RWPE2 (cell line): ENCODE measurements around the gene ITGA5.

Experiments used
- ATAC-seq: fragments of 200-7000 bp; cut with Tn5 transposase; 3 replicates; pipeline ENCODE4 v1.9.1; 2021; ENCODE audit warnings: low read depth
- DNase-seq: peaks from one replicate; pipeline ENCODE4 v3.0.0-alpha.2; 2020; ENCODE audit warnings: low spot score
- H3K27ac ChIP-seq: fragments of 450-650 bp; 2 replicates; pipeline ENCODE4 v1.5.1; 2017; ENCODE audit warnings: mild to moderate bottlenecking; ENCODE audit not compliant: poor library complexity, severe bottlenecking
- H3K27me3 ChIP-seq: fragments of 250-450 bp; sonication (Bioruptor Pico); 2 replicates; pipeline ENCODE4 v1.5.1; 2021; ENCODE audit warnings: mild to moderate bottlenecking, moderate library complexity; ENCODE audit not compliant: insufficient read depth, poor library complexity, severe bottlenecking
- H3K36me3 ChIP-seq: fragments of 250-450 bp; sonication (Bioruptor Pico); 2 replicates; pipeline ENCODE4 v1.5.1; 2020; ENCODE audit warnings: low read depth, mild to moderate bottlenecking, moderate library complexity
- H3K4me1 ChIP-seq: fragments of 250-450 bp; sonication (Bioruptor Pico); 2 replicates; pipeline ENCODE4 v1.5.1; 2021; ENCODE audit warnings: mild to moderate bottlenecking, moderate library complexity; ENCODE audit not compliant: insufficient read depth, poor library complexity, severe bottlenecking
- H3K4me3 ChIP-seq: fragments of 250-450 bp; sonication (Bioruptor Pico); 2 replicates; pipeline ENCODE4 v1.5.1; 2021; ENCODE audit warnings: mild to moderate bottlenecking, moderate library complexity; ENCODE audit not compliant: severe bottlenecking
- H3K9me3 ChIP-seq: fragments of 250-450 bp; sonication (Bioruptor Pico); 2 replicates; pipeline ENCODE4 v1.5.1; 2021; ENCODE audit warnings: mild to moderate bottlenecking, moderate library complexity; ENCODE audit not compliant: severe bottlenecking
- TF ChIP-seq, protein P1 (sequence below): fragments of 450-650 bp; IDR thresholded peaks from one replicate; pipeline ENCODE4 v1.5.1; 2017; ENCODE audit warnings: mild to moderate bottlenecking, moderate library complexity; ENCODE audit not compliant: poor library complexity, severe bottlenecking

Gene ITGA5

DNA sequence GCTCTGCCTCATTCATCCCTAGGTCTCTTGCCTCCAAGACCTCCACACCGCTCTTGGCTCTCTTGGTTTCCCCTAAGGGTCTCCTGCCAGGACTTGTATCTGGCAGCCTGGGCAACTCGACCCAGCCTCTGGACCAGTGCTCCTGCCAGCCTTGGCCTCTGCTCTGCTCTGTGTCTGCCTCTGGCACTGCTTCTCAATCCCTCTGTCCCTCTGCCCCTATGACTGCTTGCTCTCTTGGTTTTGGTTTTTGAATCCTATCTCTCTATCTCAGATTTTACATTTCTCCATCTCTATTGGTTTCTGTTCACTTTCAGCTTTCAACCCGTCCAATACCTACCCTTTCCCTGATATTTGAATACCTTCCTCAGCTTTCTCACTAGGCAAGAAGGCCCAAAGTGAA, 6.3 kb downstream of the ITGA5 start:
- Histone ChIP-seq H3K4me3 (no peak overlapping the region), H3K4me1 (peaks cover 58% of the 10 kb centered on the region)

DNA sequence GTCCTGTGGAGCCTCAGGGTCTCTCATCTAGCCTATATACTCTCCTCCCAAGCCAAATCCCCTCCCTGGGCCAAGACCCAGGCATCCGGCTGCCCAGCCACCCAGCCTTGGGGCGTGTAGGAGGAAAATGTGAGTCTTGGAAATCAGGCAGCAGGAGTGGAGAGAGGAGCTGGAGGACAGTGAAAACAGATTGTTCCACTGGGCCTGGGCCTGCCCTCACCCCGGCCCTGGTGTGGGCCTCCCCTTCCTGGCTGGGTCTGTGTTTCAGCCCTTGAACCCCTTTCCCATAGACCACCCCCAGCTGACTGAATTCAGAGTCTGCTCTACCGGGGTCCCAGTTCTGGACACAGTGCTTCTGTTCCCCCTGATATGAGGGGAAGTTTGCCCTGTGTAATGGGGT, 6.7 kb downstream of the ITGA5 start:
- TF ChIP-seq, protein P1, sequence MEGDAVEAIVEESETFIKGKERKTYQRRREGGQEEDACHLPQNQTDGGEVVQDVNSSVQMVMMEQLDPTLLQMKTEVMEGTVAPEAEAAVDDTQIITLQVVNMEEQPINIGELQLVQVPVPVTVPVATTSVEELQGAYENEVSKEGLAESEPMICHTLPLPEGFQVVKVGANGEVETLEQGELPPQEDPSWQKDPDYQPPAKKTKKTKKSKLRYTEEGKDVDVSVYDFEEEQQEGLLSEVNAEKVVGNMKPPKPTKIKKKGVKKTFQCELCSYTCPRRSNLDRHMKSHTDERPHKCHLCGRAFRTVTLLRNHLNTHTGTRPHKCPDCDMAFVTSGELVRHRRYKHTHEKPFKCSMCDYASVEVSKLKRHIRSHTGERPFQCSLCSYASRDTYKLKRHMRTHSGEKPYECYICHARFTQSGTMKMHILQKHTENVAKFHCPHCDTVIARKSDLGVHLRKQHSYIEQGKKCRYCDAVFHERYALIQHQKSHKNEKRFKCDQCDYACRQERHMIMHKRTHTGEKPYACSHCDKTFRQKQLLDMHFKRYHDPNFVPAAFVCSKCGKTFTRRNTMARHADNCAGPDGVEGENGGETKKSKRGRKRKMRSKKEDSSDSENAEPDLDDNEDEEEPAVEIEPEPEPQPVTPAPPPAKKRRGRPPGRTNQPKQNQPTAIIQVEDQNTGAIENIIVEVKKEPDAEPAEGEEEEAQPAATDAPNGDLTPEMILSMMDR, result no peak
- peak overlapping the region; percentile 92 for H3K27ac ChIP-seq
- H3K4me1 ChIP-seq, result peaks cover 58% of the 10 kb centered on the region
- H3K27me3 ChIP-seq, result no peaks in the 10 kb centered on the region
- H3K9me3 ChIP-seq, result no peaks in the 10 kb centered on the region
- no peak overlapping the region for H3K4me3 ChIP-seq
- H3K36me3 ChIP-seq, result peaks cover 94% of the 10 kb centered on the region
- DNase-seq (no peak), ATAC-seq (no peak)

More for the DNA sequence above, 6.3 kb downstream of the ITGA5 start:
- Histone ChIP-seq H3K36me3 (peaks cover 89% of the 10 kb centered on the region), H3K27ac (peak overlapping the region; percentile 92), H3K27me3 (no peaks in the 10 kb centered on the region), H3K9me3 (no peaks in the 10 kb centered on the region)
- DNase-seq (no peak), ATAC-seq (no peak)
- TF ChIP-seq, protein P1, result no peak

DNA sequence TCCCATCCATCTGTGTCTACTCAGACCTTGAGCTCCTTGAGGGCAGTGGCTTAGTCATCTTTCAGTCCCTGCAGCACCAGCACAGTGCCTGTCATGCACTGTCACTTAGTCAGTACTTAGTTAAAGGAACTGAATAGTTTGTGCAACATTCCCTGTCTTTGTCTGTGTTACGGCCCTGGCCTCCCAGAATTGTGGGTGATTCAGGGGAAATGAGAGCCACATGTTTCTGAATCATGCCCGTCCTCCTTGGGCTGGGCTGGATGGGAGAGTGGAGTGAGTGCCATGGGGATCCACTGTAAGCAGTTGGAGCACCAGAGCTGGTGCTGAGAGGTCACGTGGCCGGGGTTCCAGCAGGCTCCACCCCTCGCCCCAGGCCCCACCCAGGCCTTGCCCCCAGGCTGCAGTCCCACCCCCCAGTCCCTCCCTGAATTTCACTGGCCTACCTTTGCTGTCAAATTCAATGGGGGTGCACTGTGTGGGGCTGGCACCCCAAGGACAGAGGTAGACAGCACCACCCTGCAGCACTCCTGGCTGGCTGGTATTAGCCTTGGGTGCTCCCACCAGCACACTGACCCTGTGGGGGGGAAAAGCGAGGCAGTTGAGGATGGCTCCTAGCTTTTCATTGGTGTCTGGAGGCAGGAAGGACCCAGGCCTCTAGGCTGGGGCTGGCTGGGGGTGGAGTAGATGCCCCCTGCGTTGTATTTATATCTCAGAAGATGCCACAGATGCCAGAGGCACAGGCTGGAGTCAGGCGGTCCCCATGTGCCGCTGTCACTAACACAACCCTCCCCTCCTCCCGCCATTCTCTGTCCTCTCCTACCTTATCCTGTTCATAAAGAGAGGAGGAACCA, 7.5 kb downstream of the ITGA5 start:
- no peaks in the 10 kb centered on the region for H3K27me3 ChIP-seq
- H3K4me1 ChIP-seq, result peaks cover 54% of the 10 kb centered on the region
- TF ChIP-seq, protein P1, result no peak
- H3K27ac ChIP-seq, result peak overlapping the region; percentile 92
- H3K36me3 ChIP-seq, result peaks cover 96% of the 10 kb centered on the region
- H3K9me3 ChIP-seq, result no peaks in the 10 kb centered on the region
- ATAC-seq (peak; percentile 88), DNase-seq (peak; percentile 91)
- H3K4me3 ChIP-seq, result no peak overlapping the region

DNA sequence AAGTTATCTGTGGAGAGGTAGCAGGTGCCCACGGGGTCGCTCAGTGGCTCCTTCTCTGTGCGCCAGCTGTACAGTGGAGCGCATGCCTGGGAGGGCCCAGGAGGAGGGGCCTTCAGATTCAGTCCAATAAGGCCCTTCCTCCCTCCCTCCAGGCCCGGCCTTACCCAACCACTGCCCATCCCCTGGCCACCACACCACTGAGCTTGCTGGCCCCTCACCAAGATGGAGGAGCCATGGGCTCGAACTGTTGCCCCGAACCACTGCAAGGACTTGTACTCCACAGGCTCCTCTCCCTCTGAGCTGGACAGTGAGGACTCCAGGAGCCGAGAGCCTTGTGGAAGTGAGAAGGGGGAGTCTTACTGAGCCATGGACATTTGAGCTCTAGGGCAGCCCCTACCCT, 9.8 kb downstream of the ITGA5 start:
- DNase-seq (no peak), ATAC-seq (no peak)
- peaks cover 34% of the 10 kb centered on the region for H3K4me1 ChIP-seq
- H3K4me3 ChIP-seq, result no peak overlapping the region
- TF ChIP-seq, protein P1, result no peak
- H3K9me3 ChIP-seq, result no peaks in the 10 kb centered on the region
- H3K27ac ChIP-seq, result no peak overlapping the region
- H3K36me3 ChIP-seq, result peaks cover 96% of the 10 kb centered on the region
- no peaks in the 10 kb centered on the region for H3K27me3 ChIP-seq

DNA sequence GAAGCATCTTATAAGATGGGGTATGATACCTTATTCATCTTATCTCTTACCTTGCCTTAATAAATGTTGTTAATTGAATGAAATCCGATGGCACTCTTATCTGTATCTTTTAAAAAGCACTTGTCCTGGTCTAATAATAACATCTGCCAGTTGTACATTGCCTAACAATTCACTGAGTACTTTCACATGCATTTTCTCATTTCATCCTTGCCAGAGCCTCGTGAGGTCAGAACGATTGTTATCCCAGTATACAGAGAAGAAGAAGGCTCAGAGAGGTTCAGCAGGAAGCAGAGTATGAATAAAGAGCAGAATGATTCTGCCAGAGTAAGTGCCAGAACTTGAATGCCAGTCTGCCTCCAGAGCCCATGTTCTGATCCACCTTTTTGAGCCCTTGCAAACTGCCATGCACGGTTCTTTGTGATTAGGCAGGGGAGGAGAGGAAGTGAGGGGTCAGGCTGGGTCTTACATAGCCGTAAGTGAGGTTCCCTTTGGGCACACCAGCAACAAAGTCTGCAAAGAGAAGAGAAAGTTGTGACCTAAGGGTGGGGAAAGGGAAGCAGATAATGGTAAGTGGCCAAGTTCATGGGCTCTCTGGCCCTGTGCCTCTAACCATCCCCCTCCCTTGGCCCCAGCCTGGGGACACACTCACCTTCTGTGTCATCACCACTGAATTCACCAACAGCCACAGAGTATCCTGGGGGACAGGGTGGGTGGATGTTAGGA, 11.7 kb downstream of the ITGA5 start:
- Histone ChIP-seq H3K27ac (no peak overlapping the region), H3K4me1 (peaks cover 15% of the 10 kb centered on the region), H3K27me3 (no peaks in the 10 kb centered on the region), H3K4me3 (no peak overlapping the region), H3K36me3 (peaks cover 98% of the 10 kb centered on the region), H3K9me3 (no peaks in the 10 kb centered on the region)
- no peak for DNase-seq
- TF ChIP-seq, protein P1, result no peak
- ATAC-seq, result no peak
